CD14-positive monocyte (primary cell): ENCODE measurements around the gene CD3E. TPM values are rescaled to one million over a fixed set of nuclear protein-coding genes. Genes with fewer than 3 reads are reported as not detected.

Source experiments
- DNase-seq, 3 donors: peaks; one replicate each; pipeline ENCODE4 v3.0.0-alpha.2; 2011 to 2022
- H2AFZ ChIP-seq: 2 replicates; pipeline ENCODE4 v1.6.0; 2012; ENCODE audit warnings: mild to moderate bottlenecking, low read depth, low read length, inconsistent platforms; ENCODE audit not compliant: insufficient read depth, poor library complexity, severe bottlenecking
- H3K27ac ChIP-seq, 2 donors: 1 replicate in 1 of 2; 2 replicates in 1 of 2; pipeline ENCODE4 v1.5.1; 2012 to 2013; ENCODE audit warnings: low read length in 2 of 2, control low read depth in 1 of 2, inconsistent platforms in 1 of 2, low read depth in 1 of 2, mild to moderate bottlenecking in 1 of 2
- H3K27me3 ChIP-seq, 2 donors: one replicate each; pipeline versions ENCODE4 v1.6.0 to v1.6.1; 2011 to 2013; ENCODE audit warnings: low read length in 2 of 2; ENCODE audit not compliant: control insufficient read depth in 2 of 2, insufficient read depth in 2 of 2
- H3K36me3 ChIP-seq, 2 donors: replicated peaks in 1 of 2; 1 replicate in 1 of 2; 2 replicates in 1 of 2; pipeline versions ENCODE4 v1.5.1 to v1.6.1; 2012 to 2013; ENCODE audit warnings: low read length in 2 of 2, control low read depth in 1 of 2, inconsistent platforms in 1 of 2, mild to moderate bottlenecking in 1 of 2; ENCODE audit not compliant: insufficient read depth in 2 of 2, control insufficient read depth in 1 of 2
- H3K4me1 ChIP-seq, 2 donors: 1 replicate in 1 of 2; 2 replicates in 1 of 2; pipeline versions ENCODE4 v1.5.1 to v1.6.1; 2012 to 2013; ENCODE audit warnings: low read length in 2 of 2, control low read depth in 1 of 2, inconsistent platforms in 1 of 2, mild to moderate bottlenecking in 1 of 2, moderate library complexity in 1 of 2; ENCODE audit not compliant: insufficient read depth in 2 of 2, control insufficient read depth in 1 of 2
- H3K4me2 ChIP-seq: replicated peaks from 2 replicates; pipeline ENCODE3; 2012; ENCODE audit warnings: low read length, moderate library complexity, mild to moderate bottlenecking; ENCODE audit not compliant: poor library complexity, severe bottlenecking; ENCODE audit errors: extremely low read depth
- H3K4me3 ChIP-seq, 3 experiments: fragments of 200-600 bp in 1 of 3; sonication (generic) in 1 of 3; replicated peaks in 1 of 3; 1 replicate in 2 of 3; 2 replicates in 1 of 3; pipeline ENCODE4 v1.5.1; 2011 to 2013; ENCODE audit warnings: low read length in 3 of 3, mild to moderate bottlenecking in 3 of 3, control low read depth in 2 of 3, low read depth in 2 of 3, inconsistent platforms in 1 of 3, moderate library complexity in 1 of 3
- H3K79me2 ChIP-seq: 2 replicates; pipeline ENCODE4 v1.6.0; 2012; ENCODE audit warnings: mild to moderate bottlenecking, control low read depth, inconsistent platforms, low read length, moderate library complexity; ENCODE audit not compliant: insufficient read depth
- H3K9ac ChIP-seq: 2 replicates; pipeline ENCODE4 v1.6.0; 2017; ENCODE audit warnings: low read length, mild to moderate bottlenecking; ENCODE audit not compliant: insufficient read depth, poor library complexity, severe bottlenecking
- H3K9me3 ChIP-seq, 2 donors: replicated peaks in 1 of 2; 1 replicate in 1 of 2; 2 replicates in 1 of 2; pipeline versions ENCODE4 v1.5.1 to v1.6.1; 2012 to 2013; ENCODE audit warnings: low read length in 2 of 2, control low read depth in 1 of 2; ENCODE audit not compliant: control insufficient read depth in 1 of 2, insufficient read depth in 1 of 2
- H4K20me1 ChIP-seq: 2 replicates; pipeline ENCODE4 v1.6.0; 2012; ENCODE audit warnings: mild to moderate bottlenecking, low read length, control low read depth, moderate library complexity; ENCODE audit not compliant: insufficient read depth
- H3K27ac Mint-ChIP-seq, 7 donors: one replicate each; pipeline ENCODE4 v1.8.0; 2020; ENCODE audit warnings: mild to moderate bottlenecking in 7 of 7, mixed read lengths in 7 of 7, moderate library complexity in 6 of 7, inconsistent platforms in 2 of 7
- H3K27me3 Mint-ChIP-seq, 3 donors: one replicate each; pipeline ENCODE4 v1.8.0; 2021 to 2022; ENCODE audit warnings: low read depth in 3 of 3, mild to moderate bottlenecking in 3 of 3, mixed read lengths in 3 of 3, moderate library complexity in 3 of 3, inconsistent platforms in 1 of 3
- H3K36me3 Mint-ChIP-seq, 2 donors: one replicate each; pipeline ENCODE4 v1.8.0; 2020; ENCODE audit warnings: mixed read lengths in 2 of 2, inconsistent platforms in 1 of 2, mild to moderate bottlenecking in 1 of 2
- H3K4me1 Mint-ChIP-seq: one replicate; pipeline ENCODE4 v1.8.0; 2020; ENCODE audit warnings: mild to moderate bottlenecking, mixed read lengths
- H3K4me3 Mint-ChIP-seq, 2 donors: one replicate each; pipeline ENCODE4 v1.8.0; 2020; ENCODE audit warnings: mild to moderate bottlenecking in 2 of 2, mixed read lengths in 2 of 2, moderate library complexity in 1 of 2
- H3K9me3 Mint-ChIP-seq, 7 donors: one replicate each; pipeline ENCODE4 v1.8.0; 2020 to 2022; ENCODE audit warnings: mixed read lengths in 7 of 7, mild to moderate bottlenecking in 6 of 7, moderate library complexity in 6 of 7, inconsistent platforms in 2 of 7
- WGBS: methylation state at CpG from one replicate; pipeline ENCODE4 v1.1.5; 2013; ENCODE audit warnings: missing lambda C conversion rate; ENCODE audit not compliant: insufficient coverage; 5-methylcytosine and 5-hydroxymethylcytosine counted together
- intact Hi-C, 2 donors: fragments of 100-400 bp; cut with micrococcal nuclease; formaldehyde crosslinking; loops; one replicate each; pipeline versions ENCODE4 v1.15.0 to v1.15.1; 2023
- polyA plus RNA-seq, 3 donors: library from polyadenylated mRNA; depleted of rRNA in 1 of 3; unstranded in 2 of 3; stranded (reverse) in 1 of 3; fragments of 300-500 nt in 2 of 3; fragments of >200 nt in 1 of 3; fragmentation: Illumina TruSeq in 2 of 3; gene quantifications; 1 replicate in 2 of 3; 2 replicates in 1 of 3; pipeline ENCODE4 v1.2.3, GENCODE V29; 2012 to 2021
- TF ChIP-seq, protein P1 (sequence below): fragments of 200-600 bp; IDR thresholded peaks from one replicate; pipeline ENCODE4 v1.8.0; 2022; ENCODE audit warnings: antibody characterized with exemption, mild to moderate bottlenecking

CD3E gene
- polyA plus RNA-seq, 3 donors, result 0.12 to 1.6 (median 1.5) TPM

DNA sequence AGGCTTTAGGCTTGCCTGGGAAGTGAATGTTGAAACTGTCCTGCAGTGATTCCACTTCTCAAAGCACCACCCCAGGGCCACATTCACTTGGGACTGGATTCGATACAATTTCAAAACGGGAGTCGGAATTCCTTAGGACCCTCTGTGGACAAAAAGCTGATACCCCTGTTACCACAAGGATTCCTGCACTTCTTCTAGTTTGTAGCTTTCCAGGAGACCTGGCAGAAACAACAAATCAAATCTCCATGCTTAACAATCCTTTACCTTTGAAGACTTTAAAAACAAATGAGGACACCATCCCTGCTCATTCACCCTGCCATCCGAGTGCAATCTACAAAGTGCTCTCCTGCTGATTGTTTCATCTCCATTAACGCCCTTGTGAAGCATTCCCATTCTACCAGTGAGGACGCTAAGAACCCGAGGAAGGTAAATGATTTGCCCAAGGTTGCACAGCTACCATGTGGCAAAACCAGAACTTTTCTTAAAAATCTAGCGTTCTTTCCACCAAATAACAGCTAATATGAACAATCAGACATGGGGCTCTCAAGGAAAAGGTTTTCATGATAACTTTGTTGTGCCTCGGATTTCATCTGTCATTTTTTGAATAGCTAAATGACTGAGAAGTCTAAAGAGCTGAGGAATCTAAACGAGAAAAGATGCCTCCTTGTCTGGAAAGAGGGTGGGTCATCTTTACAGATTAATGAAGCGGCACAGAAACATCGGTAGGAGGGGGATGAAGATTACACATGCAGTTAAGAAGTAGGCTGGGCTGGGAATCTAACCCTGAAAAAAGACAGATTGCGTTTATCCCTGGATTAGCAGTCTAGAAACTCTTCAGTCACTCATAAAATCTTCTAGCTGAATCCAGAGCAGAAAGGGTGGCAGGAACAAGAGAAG, 39.7 kb upstream of the CD3E start:
- H3K9me3 ChIP-seq, result no peaks in the 10 kb centered on the region
- Mint-ChIP-seq H3K27ac (peak overlapping the region in 2 of 7 donors; percentile 73 to 78), H3K36me3 (peaks cover 18 to 24% of the 10 kb centered on the region in 2 donors), H3K4me3 (peak overlapping the region; percentile 92 to 100), H3K4me1 (peaks cover 50% of the 10 kb centered on the region), H3K27me3 (peaks cover 7 to 15% (median 9%) of the 10 kb centered on the region in 3 donors), H3K9me3 (peaks cover 0 to 4% (median 0%) of the 10 kb centered on the region in 7 donors)
- no peaks in the 10 kb centered on the region for H3K27me3 ChIP-seq
- DNase-seq, result no peak
- TF ChIP-seq, protein P1, sequence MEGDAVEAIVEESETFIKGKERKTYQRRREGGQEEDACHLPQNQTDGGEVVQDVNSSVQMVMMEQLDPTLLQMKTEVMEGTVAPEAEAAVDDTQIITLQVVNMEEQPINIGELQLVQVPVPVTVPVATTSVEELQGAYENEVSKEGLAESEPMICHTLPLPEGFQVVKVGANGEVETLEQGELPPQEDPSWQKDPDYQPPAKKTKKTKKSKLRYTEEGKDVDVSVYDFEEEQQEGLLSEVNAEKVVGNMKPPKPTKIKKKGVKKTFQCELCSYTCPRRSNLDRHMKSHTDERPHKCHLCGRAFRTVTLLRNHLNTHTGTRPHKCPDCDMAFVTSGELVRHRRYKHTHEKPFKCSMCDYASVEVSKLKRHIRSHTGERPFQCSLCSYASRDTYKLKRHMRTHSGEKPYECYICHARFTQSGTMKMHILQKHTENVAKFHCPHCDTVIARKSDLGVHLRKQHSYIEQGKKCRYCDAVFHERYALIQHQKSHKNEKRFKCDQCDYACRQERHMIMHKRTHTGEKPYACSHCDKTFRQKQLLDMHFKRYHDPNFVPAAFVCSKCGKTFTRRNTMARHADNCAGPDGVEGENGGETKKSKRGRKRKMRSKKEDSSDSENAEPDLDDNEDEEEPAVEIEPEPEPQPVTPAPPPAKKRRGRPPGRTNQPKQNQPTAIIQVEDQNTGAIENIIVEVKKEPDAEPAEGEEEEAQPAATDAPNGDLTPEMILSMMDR, result no peak
- 91% methylated on average over 9 of the region's 13 CpGs for WGBS
- peak overlapping the region; percentile 86 for H2AFZ ChIP-seq
- H3K4me1 ChIP-seq, result peaks cover 33 to 44% of the 10 kb centered on the region in 2 donors
- peak overlapping the region; percentile 70 for H3K9ac ChIP-seq
- H3K4me2 ChIP-seq, result peak overlapping the region; percentile 86
- H4K20me1 ChIP-seq, result no peaks in the 10 kb centered on the region
- peak overlapping the region in 2 of 3 experiments; percentile 48 to 79 for H3K4me3 ChIP-seq
- peaks cover 0 to 18% of the 10 kb centered on the region in 2 donors for H3K36me3 ChIP-seq
- intact Hi-C loops, result loop anchor here in 1 of 2 donors (5.0 kb wide), 2 partner anchors 37 to 53 kb away; partner anchors contain the start of gene CD3E
- no peaks in the 10 kb centered on the region for H3K79me2 ChIP-seq
- peak overlapping the region in 1 of 2 donors; percentile 45 for H3K27ac ChIP-seq

DNA sequence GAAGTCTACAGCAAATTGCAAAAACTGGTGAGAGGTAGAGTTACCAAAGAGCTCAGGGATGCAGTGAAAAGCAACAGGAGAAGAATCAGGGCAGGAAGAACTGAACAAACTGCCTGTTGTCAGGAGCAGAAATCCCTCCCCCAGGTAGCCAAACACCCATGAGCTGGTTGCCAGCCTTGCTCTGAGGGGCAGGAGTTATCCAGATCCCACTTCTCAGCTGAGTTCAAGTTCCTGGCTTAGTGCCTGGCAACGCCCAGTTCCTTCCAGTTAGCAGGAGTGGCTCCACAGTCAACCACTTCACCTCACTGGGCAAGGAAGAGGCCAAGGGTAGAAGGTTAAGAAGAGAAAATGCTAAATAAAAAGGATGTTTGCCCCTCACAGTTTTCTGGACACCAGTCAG, 38.6 kb upstream of the CD3E start:
- DNase-seq, result no peak
- no peak overlapping the region for H2AFZ ChIP-seq
- no peaks in the 10 kb centered on the region for H3K27me3 ChIP-seq
- TF ChIP-seq, protein P1, result no peak
- H3K4me1 ChIP-seq, result peaks cover 33 to 44% of the 10 kb centered on the region in 2 donors
- Mint-ChIP-seq H3K36me3 (peaks cover 13 to 17% of the 10 kb centered on the region in 2 donors), H3K27ac (no peak overlapping the region), H3K27me3 (peaks cover 7 to 17% (median 9%) of the 10 kb centered on the region in 3 donors), H3K9me3 (peaks cover 0 to 4% (median 0%) of the 10 kb centered on the region in 7 donors), H3K4me1 (peaks cover 45% of the 10 kb centered on the region), H3K4me3 (no peak overlapping the region)
- WGBS, result no CpG with 5 or more reads among the region's 1 CpG
- H3K79me2 ChIP-seq, result no peaks in the 10 kb centered on the region
- no peak overlapping the region for H3K9ac ChIP-seq
- no peaks in the 10 kb centered on the region for H3K9me3 ChIP-seq
- H4K20me1 ChIP-seq, result no peaks in the 10 kb centered on the region
- H3K36me3 ChIP-seq, result peaks cover 0 to 7% of the 10 kb centered on the region in 2 donors
- intact Hi-C loops, result no loop called here
- no peak overlapping the region for H3K4me2 ChIP-seq
- no peak overlapping the region for H3K27ac ChIP-seq
- H3K4me3 ChIP-seq, result no peak overlapping the region
